Smooth muscle cell (in vitro differentiated cells): ENCODE data around the gene TCEAL7. TPM values are rescaled to one million over a fixed set of nuclear protein-coding genes. Genes with fewer than 3 reads are reported as not detected.
"Not testable (repeated sequence)": the region's sequence is repeated elsewhere in the genome, so short reads cannot be mapped to it uniquely, and the experiment has no call there.

Source experiments
- DNase-seq: peaks from one replicate; lab custom pipeline; 2025; ENCODE audit not compliant: unreplicated experiment; lab: John Stamatoyannopoulos, UW
- H2AFZ ChIP-seq: fragments of 200-600 bp; sonication (generic); 2 replicates; pipeline ENCODE4 v1.6.0; 2016; ENCODE audit warnings: antibody characterized with exemption, low read depth, mild to moderate bottlenecking
- H3F3A ChIP-seq: fragments of 200-600 bp; sonication (generic); 2 replicates; pipeline ENCODE4 v1.6.0; 2017; ENCODE audit warnings: antibody characterized with exemption, low read depth
- H3K27ac ChIP-seq: fragments of 200-600 bp; sonication (generic); 2 replicates; pipeline ENCODE4 v1.5.1; 2016; ENCODE audit warnings: low read depth, mild to moderate bottlenecking
- H3K27me3 ChIP-seq: fragments of 200-600 bp; sonication (generic); 2 replicates; pipeline ENCODE4 v1.6.1; 2016; ENCODE audit warnings: low read depth, mild to moderate bottlenecking
- H3K36me3 ChIP-seq: fragments of 200-600 bp; sonication (generic); 2 replicates; pipeline ENCODE4 v1.5.1; 2016; ENCODE audit warnings: low read depth
- H3K4me1 ChIP-seq: fragments of 200-600 bp; sonication (generic); 2 replicates; pipeline ENCODE4 v1.5.1; 2016; ENCODE audit warnings: low read depth
- H3K4me2 ChIP-seq: fragments of 200-600 bp; sonication (generic); 2 replicates; pipeline ENCODE4 v1.6.0; 2016; ENCODE audit warnings: mild to moderate bottlenecking
- H3K4me3 ChIP-seq: fragments of 200-600 bp; sonication (generic); 2 replicates; pipeline ENCODE4 v1.5.1; 2016; ENCODE audit warnings: mild to moderate bottlenecking
- H3K79me2 ChIP-seq: fragments of 200-600 bp; sonication (generic); 2 replicates; pipeline ENCODE4 v1.6.0; 2016; ENCODE audit warnings: low read depth, mild to moderate bottlenecking
- H3K9ac ChIP-seq: fragments of 200-600 bp; sonication (generic); 2 replicates; pipeline ENCODE4 v1.6.0; 2016; ENCODE audit warnings: low read depth
- H3K9me3 ChIP-seq: fragments of 200-600 bp; sonication (generic); replicated peaks from 2 replicates; pipeline ENCODE4 v1.5.1; 2016; ENCODE audit warnings: low read depth
- H4K20me1 ChIP-seq: fragments of 200-600 bp; sonication (generic); 2 replicates; pipeline ENCODE4 v1.6.0; 2016; ENCODE audit warnings: low read depth
- WGBS: methylation state at CpG from one replicate; pipeline ENCODE4 v1.1.7; 2016; ENCODE audit warnings: low lambda C conversion rate; 5-methylcytosine and 5-hydroxymethylcytosine counted together
- polyA plus RNA-seq: library from polyadenylated mRNA; unstranded; fragments of >200 nt; fragmentation: Nextera tagmentation; extraction: Ambion mirVana; gene quantifications from 2 replicates; pipeline ENCODE4 v1.2.1, GENCODE V29; 2016
- total RNA-seq: library from RNA; depleted of rRNA; stranded (reverse); fragments of >200 nt; gene quantifications from 2 replicates; pipeline ENCODE4 v1.2.3, GENCODE V29; 2014
- TF ChIP-seq, protein P1 (sequence below): fragments of 200-600 bp; sonication (generic); IDR thresholded peaks from 2 replicates; pipeline ENCODE4 v1.5.1; 2017; ENCODE audit warnings: borderline replicate concordance, mild to moderate bottlenecking, antibody characterized with exemption; ENCODE audit not compliant: insufficient read depth, poor library complexity, severe bottlenecking

Gene TCEAL7
- total and polyA plus RNA-seq, 2 experiments from 2014 or later: 19.7 to 21.4 TPM

DNA sequence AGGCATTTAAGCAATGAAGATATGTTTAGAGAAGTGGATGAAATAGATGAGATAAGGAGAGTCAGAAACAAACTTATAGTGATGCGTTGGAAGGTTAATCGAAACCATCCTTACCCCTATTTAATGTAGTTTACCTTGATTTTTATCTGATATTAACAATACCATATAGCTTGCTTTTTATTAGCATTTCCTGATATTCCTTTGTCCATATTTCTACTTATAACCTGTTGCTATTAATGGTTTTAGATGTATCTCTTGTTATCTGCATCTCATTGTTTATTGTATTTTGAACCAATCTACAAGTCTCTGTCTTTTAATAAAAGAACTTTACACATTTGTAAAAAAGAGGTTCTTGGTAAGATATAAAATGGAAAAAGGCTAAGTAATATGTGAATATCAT, 27.8 kb downstream of the TCEAL7 start:
- Histone ChIP-seq H3K4me3 (peak overlapping the region; percentile 60), H3K36me3 (peaks cover 3% of the 10 kb centered on the region), H3F3A (no peaks in the 10 kb centered on the region), H2AFZ (no peak overlapping the region), H3K9me3 (no peaks in the 10 kb centered on the region), H3K27me3 (no peaks in the 10 kb centered on the region), H3K4me1 (peaks cover 13% of the 10 kb centered on the region), H3K4me2 (peak overlapping the region; percentile 94), H3K9ac (peak overlapping the region; percentile 91), H3K79me2 (peaks cover 26% of the 10 kb centered on the region), H4K20me1 (peaks cover 17% of the 10 kb centered on the region), H3K27ac (peak overlapping the region; percentile 74)
- TF ChIP-seq, protein P1, sequence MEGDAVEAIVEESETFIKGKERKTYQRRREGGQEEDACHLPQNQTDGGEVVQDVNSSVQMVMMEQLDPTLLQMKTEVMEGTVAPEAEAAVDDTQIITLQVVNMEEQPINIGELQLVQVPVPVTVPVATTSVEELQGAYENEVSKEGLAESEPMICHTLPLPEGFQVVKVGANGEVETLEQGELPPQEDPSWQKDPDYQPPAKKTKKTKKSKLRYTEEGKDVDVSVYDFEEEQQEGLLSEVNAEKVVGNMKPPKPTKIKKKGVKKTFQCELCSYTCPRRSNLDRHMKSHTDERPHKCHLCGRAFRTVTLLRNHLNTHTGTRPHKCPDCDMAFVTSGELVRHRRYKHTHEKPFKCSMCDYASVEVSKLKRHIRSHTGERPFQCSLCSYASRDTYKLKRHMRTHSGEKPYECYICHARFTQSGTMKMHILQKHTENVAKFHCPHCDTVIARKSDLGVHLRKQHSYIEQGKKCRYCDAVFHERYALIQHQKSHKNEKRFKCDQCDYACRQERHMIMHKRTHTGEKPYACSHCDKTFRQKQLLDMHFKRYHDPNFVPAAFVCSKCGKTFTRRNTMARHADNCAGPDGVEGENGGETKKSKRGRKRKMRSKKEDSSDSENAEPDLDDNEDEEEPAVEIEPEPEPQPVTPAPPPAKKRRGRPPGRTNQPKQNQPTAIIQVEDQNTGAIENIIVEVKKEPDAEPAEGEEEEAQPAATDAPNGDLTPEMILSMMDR: no peak
- 82% methylated on average over 2 of the region's 2 CpGs for WGBS
- no peak for DNase-seq

DNA sequence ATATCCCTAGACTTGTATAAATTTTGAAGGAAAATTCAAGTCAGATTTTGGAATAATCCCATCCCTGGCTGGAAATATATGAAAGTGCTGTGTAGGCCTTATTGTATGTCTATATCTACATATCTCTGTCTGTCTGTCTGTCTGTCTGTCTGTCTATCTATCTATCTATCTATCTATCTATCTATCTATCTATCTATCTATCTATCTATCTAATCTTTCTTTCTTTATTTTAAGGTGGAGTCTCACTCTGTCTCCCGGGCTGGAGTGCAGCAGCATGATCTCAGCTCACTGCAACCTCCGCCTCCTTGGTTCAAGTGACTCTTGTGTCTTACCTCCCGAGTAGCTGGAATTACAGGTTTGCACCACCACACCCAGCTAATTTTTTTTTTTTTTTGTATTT, 29.6 kb downstream of the TCEAL7 start:
- H3F3A ChIP-seq, H3K9ac ChIP-seq, DNase-seq, H3K9me3 ChIP-seq, H3K27me3 ChIP-seq, H3K27ac ChIP-seq, H3K36me3 ChIP-seq, H2AFZ ChIP-seq, H3K4me3 ChIP-seq, H3K4me2 ChIP-seq: not testable (repeated sequence)
- peaks cover 17% of the 10 kb centered on the region for H4K20me1 ChIP-seq
- peaks cover 13% of the 10 kb centered on the region for H3K4me1 ChIP-seq
- 83% methylated on average over 3 of the region's 3 CpGs for WGBS
- peaks cover 26% of the 10 kb centered on the region for H3K79me2 ChIP-seq

GRCh38 chrX:103360092-103360491, 30.1 kb downstream of the TCEAL7 start:
- no peak overlapping the region for H3K4me2 ChIP-seq
- H3F3A ChIP-seq: no peaks in the 10 kb centered on the region
- H3K9me3 ChIP-seq: no peaks in the 10 kb centered on the region
- no peak overlapping the region for H3K27ac ChIP-seq
- no peaks in the 10 kb centered on the region for H3K27me3 ChIP-seq
- no peak overlapping the region for H3K9ac ChIP-seq
- no peak for DNase-seq
- TF ChIP-seq, protein P1: no peak
- H3K79me2 ChIP-seq: peaks cover 26% of the 10 kb centered on the region
- peaks cover 17% of the 10 kb centered on the region for H4K20me1 ChIP-seq
- peaks cover 3% of the 10 kb centered on the region for H3K36me3 ChIP-seq
- H3K4me1 ChIP-seq: peaks cover 13% of the 10 kb centered on the region
- no peak overlapping the region for H3K4me3 ChIP-seq
- no peak overlapping the region for H2AFZ ChIP-seq
- 83% methylated on average over 2 of the region's 2 CpGs for WGBS

DNA sequence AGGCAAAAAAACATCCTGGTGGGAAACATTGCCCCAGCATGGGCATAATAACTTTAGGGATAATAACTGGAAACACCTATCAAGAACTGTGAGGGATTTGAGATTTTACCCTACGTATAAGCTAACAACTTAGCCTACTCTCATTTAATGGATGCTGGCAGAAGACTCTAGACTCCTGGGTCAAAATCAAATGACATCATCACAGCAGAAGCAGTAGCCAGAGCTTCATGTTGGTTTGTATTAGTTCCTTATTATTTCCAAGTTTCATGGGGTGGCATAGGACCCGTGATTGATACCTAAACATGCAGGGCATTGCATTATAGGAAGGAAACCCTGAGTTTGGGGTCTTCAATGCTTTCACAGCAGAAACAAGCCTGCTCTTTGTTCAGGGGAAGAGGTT, 30.9 kb downstream of the TCEAL7 start:
- Histone ChIP-seq H3K27me3 (no peaks in the 10 kb centered on the region), H3K79me2 (peaks cover 22% of the 10 kb centered on the region), H3K4me2 (no peak overlapping the region), H3K4me3 (no peak overlapping the region), H4K20me1 (peaks cover 17% of the 10 kb centered on the region), H3K36me3 (peaks cover 3% of the 10 kb centered on the region), H2AFZ (no peak overlapping the region), H3K27ac (no peak overlapping the region), H3K4me1 (peaks cover 10% of the 10 kb centered on the region), H3F3A (no peaks in the 10 kb centered on the region), H3K9me3 (no peaks in the 10 kb centered on the region), H3K9ac (no peak overlapping the region)
- DNase-seq: no peak
- TF ChIP-seq, protein P1: no peak
- WGBS: 73% methylated on average over 2 of the region's 2 CpGs
